HG02763 (cell line): ENCODE data around the gene TECR.
A peak's percentile ranks its signal among the peaks of the same experiment; 100 is the strongest.

ENCODE experiments used
- ATAC-seq: cut with Tn5 transposase; IDR thresholded peaks from one replicate; pipeline ENCODE4 v1.9.1; 2021; ENCODE audit warnings: mild to moderate bottlenecking, moderate library complexity; ENCODE audit not compliant: unreplicated experiment

The TECR gene

DNA sequence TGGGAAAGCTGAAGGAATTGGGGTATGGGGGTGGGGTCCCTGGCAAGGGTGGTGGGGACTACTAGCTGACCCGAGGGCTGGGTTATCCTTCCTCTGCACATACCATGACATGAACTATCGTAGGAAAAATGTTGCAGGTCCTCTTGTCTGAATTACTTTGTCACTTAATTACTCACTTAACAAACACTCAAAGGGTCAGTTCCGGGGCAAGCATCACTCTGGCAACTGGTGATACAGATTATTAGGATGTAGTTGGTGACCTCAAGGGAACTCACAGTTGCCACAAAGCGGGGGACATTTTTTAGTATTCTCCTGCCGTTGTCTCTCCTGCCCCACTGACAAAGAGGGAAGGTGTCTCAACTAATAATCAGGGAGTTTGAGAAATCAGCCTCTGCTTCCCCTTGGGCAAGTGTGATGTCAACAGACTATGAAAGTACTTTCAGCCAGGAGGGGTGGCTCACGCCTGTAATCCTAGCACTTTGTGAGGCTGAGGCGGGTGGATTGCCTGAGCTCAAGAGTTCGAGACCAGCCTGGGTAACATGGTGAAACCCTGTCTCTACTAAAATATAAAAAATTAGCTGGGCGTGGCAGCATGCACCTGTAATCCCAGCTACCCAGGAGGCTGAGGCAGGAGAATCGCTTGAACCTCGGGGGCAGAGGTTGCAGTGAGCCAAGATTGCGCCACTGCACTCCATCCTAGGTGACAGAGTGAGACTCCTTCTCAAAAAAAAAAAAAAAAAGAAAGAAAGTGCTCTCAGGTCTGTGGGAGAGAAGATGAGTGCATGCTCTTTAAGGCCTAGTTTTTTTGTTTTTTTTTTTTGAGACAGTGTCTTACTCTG, 21.5 kb upstream of the TECR start:
- no peak for ATAC-seq

DNA sequence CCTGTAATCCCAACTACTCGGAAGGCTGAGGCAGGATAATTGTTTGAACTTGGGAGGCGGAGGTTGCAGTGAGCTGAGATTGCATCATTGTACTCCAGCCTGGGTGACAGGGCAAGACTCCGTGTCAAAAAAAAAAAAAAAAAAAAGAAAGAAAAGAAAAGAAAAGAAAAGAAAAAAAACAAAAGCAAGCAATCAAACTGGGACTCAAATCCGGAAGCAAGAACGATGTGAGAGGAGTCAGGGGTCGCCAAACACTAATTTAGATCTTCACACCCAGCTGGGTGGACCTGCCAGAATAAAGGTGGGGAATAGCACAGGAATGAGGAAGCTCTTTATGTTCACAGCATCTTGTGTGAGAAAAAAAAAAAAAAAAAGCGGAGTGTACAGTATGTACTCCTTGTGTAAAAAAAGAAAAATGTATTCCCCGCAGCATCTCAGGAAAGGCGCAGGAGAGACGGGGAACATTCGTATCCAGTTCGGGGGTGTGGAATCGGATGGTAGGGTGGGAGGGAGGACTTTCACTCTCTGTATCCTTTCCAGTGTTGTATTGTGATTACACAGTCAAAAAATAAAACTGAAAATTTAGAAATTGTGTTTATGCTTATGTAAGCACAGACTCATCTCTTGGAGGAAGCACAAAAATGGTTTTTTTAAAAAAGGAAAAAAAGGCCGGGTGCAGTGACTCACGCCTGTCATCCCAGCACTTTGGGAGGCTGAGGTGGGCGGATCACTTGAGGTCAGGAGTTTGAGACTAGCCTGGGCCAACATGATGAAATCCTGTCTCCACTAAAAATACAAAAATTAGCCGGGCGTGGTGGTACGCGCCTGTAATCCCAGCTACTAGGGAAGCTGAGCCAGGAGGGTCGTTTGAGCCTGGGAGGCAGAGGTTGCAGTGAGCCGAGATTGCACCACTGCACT, 18.8 kb upstream of the TECR start:
- ATAC-seq, result no peak

DNA sequence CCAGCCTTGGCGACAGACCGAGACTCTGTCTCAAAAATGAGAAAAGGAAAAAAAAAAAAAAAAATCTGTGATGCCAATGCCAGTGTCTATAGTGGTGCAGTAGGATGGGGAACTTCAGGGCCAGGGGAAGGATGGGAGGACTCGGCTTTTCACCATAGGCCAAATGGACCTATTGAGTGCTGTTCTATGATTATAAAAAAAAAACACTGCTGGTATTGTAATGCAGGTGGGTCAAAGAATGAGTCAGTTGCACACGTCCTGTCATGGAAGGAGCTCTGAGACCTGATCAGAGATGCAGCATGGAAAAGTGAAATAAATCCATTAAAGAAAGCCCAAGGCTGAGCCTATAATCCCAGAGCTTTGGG, 18.2 kb upstream of the TECR start:
- no peak for ATAC-seq

DNA sequence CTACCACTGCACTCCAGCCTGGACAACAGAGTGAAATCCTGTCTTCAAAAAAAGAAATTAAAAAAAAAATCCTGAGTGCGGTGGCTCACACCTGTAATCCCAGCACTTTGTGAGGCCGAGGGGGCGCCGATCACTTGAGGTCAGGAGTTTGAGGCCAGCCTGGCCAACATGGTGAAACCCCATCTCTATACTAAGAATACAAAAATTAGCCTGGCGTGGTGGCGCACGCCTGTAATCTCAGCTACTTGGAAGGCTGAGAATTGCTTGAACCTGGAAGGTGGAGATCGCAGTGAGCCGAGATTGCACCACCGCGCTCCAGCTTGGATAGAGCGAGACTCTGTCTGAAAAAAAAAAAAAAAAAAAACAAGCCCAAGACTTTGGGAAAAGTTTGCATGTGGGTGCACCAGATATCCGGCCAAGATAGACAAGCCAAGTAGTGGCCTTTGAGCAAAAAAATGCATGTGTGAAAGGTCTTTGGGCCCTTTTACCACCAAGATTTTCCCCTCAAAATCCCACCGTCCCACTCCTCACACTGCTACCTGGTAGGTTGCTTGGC, 16.9 kb upstream of the TECR start:
- no peak for ATAC-seq

DNA sequence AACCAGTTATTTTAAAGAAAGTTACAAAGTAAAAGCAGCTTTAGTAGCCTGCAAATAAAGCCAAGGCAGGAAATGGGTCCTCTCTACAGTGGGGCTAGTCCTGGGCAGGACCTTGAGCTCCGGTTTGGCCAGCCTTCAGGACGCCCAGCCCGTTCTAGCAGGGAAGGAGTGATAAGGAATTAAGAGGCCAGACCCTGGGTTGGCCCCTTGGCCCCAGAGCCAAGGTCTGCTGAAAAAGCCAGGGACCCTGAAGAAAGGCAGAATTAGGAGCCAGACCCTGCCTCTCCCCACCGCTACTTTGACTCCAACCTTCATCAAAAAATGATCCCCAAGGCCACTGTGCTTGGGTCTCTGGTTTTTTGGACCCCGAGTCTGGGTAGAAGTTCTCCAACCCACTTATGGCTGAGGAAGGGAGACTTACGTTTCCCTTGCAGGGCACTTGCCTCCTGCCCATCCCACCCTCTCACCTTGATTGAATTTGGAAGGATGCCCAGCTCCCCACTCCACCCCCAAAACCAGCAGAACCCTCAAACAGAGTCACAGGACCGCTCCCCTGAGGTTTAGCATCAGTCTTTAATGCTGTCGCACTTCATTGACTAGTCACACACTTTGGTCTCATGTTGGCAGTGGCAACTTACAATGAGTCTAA, 15.1 kb upstream of the TECR start:
- no peak for ATAC-seq

DNA sequence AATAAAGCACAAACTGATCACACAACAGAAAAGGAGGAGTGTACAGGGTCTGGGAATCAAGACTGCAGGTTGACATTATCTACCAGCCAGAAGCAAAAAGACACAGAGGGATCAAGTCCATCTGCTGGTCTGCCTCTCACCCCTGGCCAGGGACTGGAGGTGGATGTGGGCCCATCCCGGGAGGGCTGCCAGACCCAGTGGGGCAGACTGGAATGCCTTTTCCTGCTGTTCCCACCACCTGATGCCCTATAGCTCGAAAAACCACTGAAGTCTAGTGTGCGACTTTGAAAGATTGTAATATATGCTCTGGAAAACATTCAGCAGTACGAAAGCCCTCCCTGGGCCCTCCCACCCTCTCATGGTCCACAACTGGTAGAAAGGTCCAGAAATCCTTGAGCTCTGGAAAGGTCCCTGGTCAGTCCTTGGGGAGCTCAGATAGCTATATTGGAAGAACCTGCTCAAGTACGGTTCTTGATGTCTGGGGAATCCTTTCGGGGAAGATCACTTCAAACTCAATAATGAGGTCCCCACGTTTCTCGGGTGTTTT, 13.8 kb upstream of the TECR start:
- ATAC-seq, result no peak

DNA sequence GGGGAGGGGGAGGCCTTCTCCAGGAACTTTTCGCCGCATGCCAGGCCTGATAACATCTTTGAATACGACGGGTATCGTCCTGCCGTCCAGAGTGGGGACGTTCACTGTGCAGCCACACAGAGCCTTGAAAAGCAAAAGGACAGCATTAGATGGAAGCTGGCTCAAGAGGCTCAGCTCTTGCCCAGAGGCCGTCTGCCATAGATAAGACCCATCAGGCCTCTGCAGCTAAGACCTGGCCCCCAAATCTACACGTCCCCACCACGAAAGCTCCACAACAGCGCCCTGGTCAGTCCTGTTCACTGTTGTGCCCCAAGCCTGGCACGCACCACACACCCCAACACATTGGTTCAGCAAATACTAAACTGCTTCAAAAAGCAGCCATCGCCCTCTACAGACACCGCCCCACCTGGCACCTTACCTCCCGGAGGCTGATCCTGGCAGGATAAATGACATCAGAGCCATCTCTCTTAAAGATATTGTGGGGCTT, 13.3 kb upstream of the TECR start:
- no peak for ATAC-seq

DNA sequence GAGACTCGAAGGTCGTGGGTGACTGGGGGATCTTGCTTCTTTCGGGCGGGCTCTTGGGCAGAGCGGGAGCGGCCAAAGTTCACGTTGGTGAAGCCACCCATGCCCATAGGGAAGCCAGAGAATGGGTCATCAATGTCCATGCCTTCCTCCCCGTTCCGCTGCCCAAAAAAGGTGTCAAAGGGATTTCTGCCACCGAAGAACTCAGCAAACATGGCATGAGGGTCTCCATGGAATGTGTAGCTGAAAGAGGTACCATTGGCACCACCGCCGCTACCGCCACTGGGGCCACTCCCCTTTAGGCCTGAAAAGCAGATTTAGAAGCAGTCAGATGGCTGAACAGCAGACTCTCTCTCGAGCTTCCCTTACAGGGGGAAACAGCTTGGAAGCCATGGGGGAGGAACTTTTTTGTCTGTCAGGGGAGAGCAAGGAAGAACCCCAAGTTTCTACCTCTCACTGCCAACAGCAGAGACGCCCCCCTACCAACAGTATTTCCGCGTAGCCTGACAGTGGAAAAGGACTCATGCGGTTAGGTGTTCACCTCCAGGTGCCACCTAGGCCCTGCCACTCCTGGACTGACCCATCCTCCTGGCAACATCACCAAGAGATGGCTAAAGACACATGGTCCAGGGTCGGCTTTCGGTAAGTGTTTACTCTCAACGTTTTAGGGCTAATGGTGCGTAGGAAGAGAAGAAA, 12.5 kb upstream of the TECR start:
- no peak for ATAC-seq

DNA sequence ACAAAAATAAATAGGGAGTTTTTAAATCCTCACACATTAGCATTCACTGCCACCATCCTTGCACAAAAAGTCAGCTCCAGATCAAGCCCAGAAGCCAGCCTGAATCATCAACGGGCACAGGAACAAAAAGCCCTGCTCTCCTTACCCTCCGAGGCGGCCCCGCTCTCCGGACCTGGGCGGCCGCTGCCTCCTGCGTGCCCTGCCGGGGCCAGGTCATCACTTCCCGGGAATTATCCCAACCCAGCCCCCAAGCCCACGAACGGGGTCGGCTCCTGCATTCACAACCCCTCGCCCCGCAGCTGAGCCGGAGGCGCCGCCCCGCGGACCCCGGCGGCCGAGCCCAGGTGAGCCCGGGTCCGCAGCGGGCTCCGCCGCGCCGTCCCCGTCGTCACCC, 12.0 kb upstream of the TECR start:
- no peak for ATAC-seq

DNA sequence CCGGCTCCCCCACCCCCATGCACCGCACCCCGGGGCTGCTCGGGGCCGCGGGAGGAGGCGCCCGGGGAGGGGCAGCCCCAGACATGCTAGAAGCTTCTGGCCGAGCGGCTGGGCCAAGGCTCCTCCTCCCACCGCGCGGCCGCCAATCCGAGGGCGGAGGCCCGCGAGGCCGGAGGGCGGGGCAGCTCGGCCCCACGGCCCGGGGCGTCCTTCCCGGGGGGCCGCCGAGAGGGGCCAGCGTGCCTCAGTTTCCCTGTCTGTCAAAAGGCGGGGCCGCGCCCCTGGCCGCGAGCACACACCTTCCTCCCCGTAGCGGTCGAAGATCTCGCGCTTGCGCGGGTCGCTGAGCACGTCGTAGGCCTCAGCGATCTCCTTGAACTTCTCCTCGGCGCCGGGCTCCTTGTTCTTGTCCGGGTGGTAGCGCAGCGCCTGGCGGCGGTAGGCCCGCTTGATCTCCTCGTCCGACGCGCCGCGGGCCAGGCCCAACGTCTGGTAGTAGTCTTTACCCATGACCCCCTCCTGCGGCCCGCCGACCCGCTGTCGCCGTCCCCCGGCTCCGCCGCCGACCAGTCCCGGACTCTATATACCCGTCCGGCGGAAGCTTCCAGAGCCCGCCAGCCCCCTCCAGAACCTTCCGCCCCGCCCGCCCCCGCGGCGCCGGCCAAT, 11.4 kb upstream of the TECR start, which contains the start of gene DNAJB1:
Gene DNAJB1, minus strand, starts transcription at position 558 of the 666 bp plus-strand sequence. Its CDS starts 48 bp downstream, at position 510.
- peak; percentile 71 for ATAC-seq

DNA sequence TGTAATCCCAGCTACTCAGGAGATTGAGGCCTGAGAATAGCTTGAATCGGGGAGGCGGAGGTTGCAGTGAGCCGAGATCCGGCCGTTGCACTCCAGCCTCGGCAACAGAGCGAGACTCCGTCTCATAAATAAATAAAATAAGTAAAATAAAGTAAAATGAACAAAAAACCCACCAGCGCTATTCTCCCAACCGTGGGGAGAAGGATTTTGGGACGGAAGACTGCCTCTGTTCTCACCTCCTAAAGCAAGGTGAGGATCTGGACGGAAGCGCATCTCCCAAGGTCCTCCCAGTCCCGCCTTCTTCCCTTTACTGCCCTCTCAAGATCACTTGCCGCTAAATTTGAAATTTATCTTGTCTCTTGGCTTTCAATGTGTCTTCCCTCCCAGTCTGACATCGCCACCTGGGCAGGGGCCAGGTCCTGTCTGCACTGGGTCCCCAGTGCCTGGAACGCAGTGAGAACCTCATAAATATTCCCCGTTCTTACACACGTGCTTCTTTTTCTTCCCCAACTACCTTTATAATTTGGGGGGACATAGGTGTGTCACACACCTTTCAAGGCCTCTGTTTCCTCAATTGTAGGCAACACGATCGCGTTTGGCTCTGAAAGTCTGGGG, 10.0 kb upstream of the TECR start:
- ATAC-seq, result no peak

DNA sequence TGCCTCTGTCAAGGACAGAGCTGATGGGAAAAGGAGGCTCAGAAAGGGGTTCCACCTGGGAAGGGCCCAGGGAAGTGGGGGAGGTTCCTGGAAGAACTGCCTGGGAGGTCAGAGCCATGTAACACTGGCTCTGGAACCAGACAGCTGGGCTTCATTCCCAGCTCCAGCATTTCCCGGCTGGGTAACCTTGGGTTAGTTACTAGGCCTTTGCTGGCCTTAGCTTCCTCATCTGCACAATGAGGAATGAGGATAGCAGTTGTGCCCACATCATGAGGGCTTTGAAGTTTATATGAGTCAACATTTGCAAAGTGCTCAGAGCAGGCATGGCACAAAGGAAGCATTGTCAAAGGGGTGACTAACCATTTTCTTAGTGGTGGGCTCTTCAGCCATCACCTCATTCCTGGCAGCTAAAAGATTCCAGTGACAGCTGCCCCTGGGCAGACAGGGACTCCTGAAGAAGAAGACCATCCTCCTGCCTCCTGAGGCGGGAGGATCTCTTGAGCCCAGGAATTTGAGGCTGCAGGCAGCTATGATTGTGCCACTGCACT, 9.5 kb upstream of the TECR start:
- ATAC-seq, result no peak

DNA sequence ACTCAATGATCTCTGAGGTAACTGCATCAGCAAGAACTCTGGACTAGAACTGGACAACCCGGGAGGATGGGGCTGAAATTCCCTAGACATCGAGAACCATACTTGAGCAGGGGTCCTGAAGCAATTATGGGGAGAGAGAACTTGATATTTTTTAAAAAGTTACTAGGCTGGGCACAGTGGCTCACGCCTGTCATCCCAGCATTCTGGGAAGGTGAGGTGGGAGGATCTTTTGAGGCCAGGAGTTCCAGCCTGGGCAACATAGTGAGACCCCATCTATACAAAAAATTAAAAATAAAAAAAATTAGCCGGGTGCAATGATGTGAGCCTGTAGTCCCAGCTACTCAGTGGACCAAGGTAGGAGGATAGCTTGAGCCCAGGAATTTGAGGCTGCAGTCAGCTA, 8.9 kb upstream of the TECR start:
- ATAC-seq, result no peak

DNA sequence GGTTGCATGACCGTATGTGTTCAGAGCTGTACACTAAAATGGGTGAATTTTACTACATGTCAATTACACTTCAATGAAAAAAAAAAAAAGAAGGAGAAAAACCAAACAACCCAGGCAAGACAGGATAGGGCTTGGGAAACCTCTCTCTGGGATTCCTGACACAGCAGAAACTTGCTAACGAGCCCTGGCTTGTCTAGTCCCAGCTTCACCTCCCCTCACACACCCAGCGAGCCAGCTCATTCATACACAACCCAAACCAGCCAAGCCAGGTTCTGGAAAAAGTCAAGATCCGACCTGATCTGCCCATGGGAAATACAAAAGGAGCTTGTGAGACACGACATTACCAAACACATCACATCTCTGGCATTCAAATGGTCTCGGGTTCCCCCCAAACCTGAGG, 3.7 kb upstream of the TECR start:
- ATAC-seq, result no peak

DNA sequence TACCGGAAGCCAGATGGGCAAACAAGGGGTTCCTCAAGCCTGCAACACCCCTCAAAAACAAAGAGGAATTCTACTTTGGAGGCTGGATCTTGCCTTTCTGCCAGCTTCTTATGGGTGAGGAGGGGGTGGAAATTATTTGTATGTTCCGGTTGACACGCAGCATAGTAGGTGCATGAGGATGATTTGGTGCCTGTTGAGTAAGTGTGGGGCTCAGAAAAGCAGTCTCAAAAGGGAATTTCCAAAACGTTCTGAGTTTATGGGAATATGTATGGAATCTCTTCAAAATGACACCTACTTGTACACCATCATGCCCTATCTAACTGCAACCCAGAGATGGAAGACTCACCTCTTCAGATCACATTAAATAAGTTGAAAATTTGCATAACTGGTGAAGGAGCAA, 3.0 kb upstream of the TECR start:
- no peak for ATAC-seq

DNA sequence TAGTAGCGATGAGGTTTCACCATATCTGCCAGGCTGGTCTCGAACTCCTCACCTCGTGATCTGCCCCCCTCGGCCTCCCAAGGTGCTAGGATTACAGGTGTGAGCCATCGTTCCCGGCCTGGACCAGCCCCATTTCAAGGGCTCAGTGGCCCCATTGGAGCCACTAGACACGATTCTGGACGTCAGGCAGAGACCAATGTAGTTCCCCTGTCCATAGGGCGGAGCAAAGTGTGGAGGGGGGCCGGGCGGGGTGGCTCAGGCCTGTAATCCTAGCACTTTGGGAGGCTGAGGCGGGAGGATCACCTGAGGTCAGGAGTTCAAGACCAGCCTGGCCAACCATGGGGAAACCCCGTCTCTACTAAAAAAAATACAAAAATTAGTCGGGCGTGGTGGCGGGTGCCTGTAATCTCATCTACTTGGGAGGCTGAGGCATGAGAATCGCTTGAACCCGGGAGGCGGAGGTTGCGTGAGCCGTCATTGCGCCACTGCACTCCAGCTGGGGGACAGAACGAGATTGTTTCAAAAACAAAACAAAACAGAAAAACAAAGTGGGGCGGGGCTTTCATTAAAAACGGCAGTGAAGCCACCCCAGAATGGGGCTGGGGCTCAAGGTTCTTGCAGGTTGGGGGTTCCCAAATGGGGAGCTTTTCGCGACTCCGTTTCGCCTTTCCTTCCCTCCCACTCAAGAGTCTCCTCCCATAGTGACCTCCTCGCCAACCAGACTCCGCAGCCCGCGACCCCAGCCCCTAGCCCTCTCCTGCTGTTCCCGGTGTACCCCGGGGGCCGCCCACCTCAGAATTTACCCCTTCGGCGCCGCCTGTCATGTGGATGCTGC, 758 bp upstream of the TECR start:
- no peak for ATAC-seq

DNA sequence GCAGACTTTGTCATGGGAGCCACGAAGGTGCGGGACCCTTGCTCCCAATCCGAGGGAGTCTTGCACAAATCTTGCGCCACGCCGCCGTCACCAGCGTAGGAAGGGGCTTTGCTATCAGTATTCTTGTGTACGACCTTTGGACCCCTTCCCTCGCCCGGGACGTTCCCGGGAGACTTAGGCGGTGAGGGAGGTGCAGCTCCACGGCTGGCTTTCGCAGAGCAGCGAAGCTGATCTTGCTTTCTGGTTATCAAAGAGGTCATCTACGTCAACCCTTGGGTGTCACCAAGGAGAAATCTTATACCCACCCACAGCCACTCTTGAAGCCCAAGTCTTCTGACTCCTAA, 583 bp downstream of the TECR start:
- ATAC-seq, result no peak

DNA sequence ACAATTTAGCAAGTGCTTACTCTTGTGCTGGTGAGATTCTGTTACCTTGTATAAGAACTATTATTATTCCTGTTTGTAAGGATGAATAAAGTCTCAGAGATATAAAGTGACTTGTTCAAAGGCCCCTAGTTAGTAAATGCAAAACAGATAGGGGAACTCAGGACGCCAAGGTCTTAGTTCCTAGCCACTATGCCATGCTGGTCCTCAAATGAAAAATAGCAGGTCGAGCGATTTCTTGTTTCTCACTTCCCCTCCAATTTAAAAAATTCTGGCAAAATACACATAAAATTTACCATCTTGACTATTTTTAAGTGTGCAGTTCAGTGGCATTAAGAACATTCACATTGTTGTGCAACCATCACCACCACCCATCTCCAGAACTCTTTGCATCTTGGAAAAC, 1.1 kb downstream of the TECR start:
- no peak for ATAC-seq
